MM.1S (cell line): Measurements from ENCODE around the gene ATP6V1F.

Experiments
- CTCF ChIP-seq: fragments of 300-600 bp; sonication (generic); IDR thresholded peaks from 2 replicates; pipeline ENCODE4 v1.5.1; 2016; ENCODE audit warnings: antibody characterized with exemption, low read length, mixed read lengths
- EZH2phosphoT487 ChIP-seq: fragments of 300-600 bp; sonication (generic); IDR thresholded peaks from 2 replicates; pipeline ENCODE4 v1.6.1; 2018; ENCODE audit warnings: antibody characterized with exemption, low read length

- TF ChIP-seq CTCF: no peak
- TF ChIP-seq EZH2phosphoT487: no peak
Observed at GRCh38 chr7:128832880-128833147, 29.8 kb upstream of the ATP6V1F start.
